ENCODE data around the gene MAP3K5.

The MAP3K5 gene

GRCh38 chr6:136683209-136683941 lies 108.9 kb downstream of the MAP3K5 start:
- H3K27ac ChIP-seq (ENCODE audit: low read length, poor library complexity, severe bottlenecking): no peak overlapping the region
- no peaks in the 10 kb centered on the region for H3K9me3 ChIP-seq (ENCODE audit: control insufficient read depth, low read length)
- no peak overlapping the region for H2BK15ac ChIP-seq (ENCODE audit: low read depth, poor library complexity, severe bottlenecking)
- H2BK5ac ChIP-seq (ENCODE audit: low read depth, low read length, poor library complexity, severe bottlenecking): no peak overlapping the region
- H2AK5ac ChIP-seq (ENCODE audit: low read length, severe bottlenecking): no peak overlapping the region
- 92% methylated on average over 3 of the region's 4 CpGs for WGBS
- H2BK120ac ChIP-seq (ENCODE audit: low read depth, low read length): no peak overlapping the region
- no peak overlapping the region for H3K4ac ChIP-seq (ENCODE audit: low read depth in 1 of 2, low read length in 2 of 2)
- no peaks in the 10 kb centered on the region for H3K27me3 ChIP-seq (ENCODE audit: control insufficient read depth in 1 of 2, insufficient read depth in 1 of 2, low read length in 2 of 2)
- peaks cover 2% of the 10 kb centered on the region for H3K4me1 ChIP-seq (ENCODE audit: control insufficient read depth, insufficient read depth, low read depth, low read length)
- no peaks in the 10 kb centered on the region for H3K36me3 ChIP-seq (ENCODE audit: control insufficient read depth in 1 of 2, insufficient read depth in 2 of 2, low read depth in 1 of 2, low read length in 2 of 2)
- no peak overlapping the region for H3K23ac ChIP-seq (ENCODE audit: low read length in 2 of 2)
- no peak overlapping the region for H3K18ac ChIP-seq (ENCODE audit: low read depth in 1 of 2, low read length in 2 of 2)
- no peak for DNase-seq
- H4K91ac ChIP-seq (ENCODE audit: low read length): no peak overlapping the region
- H3K79me1 ChIP-seq (replicated peaks; ENCODE audit: low read length, poor library complexity, severe bottlenecking): no peaks in the 10 kb centered on the region
- no peak overlapping the region for H2BK12ac ChIP-seq (ENCODE audit: low read length in 2 of 2)
- H4K8ac ChIP-seq (ENCODE audit: low read length): no peak overlapping the region
- H3K9ac ChIP-seq (ENCODE audit: low read length): no peak overlapping the region
- no peak overlapping the region for H3K4me3 ChIP-seq (ENCODE audit: insufficient read depth in 1 of 2, low read depth in 1 of 2, low read length in 2 of 2)
- no peak overlapping the region for H2AFZ ChIP-seq (ENCODE audit: low read depth, low read length)
- no peak overlapping the region for H3K4me2 ChIP-seq (ENCODE audit: low read length, poor library complexity, severe bottlenecking)
- H3K14ac ChIP-seq (ENCODE audit: low read length in 2 of 2): no peak overlapping the region

DNA sequence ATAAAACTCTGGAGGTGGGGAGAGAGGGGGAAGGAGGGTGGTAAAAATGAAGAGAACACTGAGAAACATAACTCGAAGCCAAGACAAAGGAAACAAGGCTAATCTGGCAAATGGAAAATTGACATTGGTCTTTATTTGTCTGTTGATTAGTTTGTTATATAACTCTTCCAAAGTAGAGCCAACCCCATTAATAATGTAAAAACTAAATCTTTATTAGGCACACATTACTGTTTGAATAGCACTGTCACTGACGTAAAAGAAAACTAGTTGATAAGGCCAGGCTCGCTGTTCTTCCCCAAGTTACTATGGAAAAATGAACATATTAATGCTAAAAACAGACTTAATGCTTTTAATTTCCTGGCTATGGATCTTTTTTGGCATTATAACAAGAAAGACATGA lies 110.0 kb downstream of the MAP3K5 start:
- Histone ChIP-seq H3K4me1 (ENCODE audit: control insufficient read depth, insufficient read depth, low read depth, low read length) (peaks cover 2% of the 10 kb centered on the region), H3K9ac (ENCODE audit: low read length) (no peak overlapping the region), H3K14ac (ENCODE audit: low read length in 2 of 2) (no peak overlapping the region), H4K8ac (ENCODE audit: low read length) (no peak overlapping the region), H2BK120ac (ENCODE audit: low read depth, low read length) (no peak overlapping the region), H3K4me2 (ENCODE audit: low read length, poor library complexity, severe bottlenecking) (no peak overlapping the region), H2BK12ac (ENCODE audit: low read length in 2 of 2) (no peak overlapping the region), H3K36me3 (ENCODE audit: control insufficient read depth in 1 of 2, insufficient read depth in 2 of 2, low read depth in 1 of 2, low read length in 2 of 2) (no peaks in the 10 kb centered on the region), H4K91ac (ENCODE audit: low read length) (no peak overlapping the region), H2AFZ (ENCODE audit: low read depth, low read length) (no peak overlapping the region), H3K9me3 (ENCODE audit: control insufficient read depth, low read length) (no peaks in the 10 kb centered on the region), H3K18ac (ENCODE audit: low read depth in 1 of 2, low read length in 2 of 2) (no peak overlapping the region), H3K27ac (ENCODE audit: low read length, poor library complexity, severe bottlenecking) (no peak overlapping the region), H2BK15ac (ENCODE audit: low read depth, poor library complexity, severe bottlenecking) (no peak overlapping the region), H3K4me3 (ENCODE audit: insufficient read depth in 1 of 2, low read depth in 1 of 2, low read length in 2 of 2) (no peak overlapping the region), H2AK5ac (ENCODE audit: low read length, severe bottlenecking) (no peak overlapping the region), H3K27me3 (ENCODE audit: control insufficient read depth in 1 of 2, insufficient read depth in 1 of 2, low read length in 2 of 2) (no peaks in the 10 kb centered on the region), H3K23ac (ENCODE audit: low read length in 2 of 2) (no peak overlapping the region), H2BK5ac (ENCODE audit: low read depth, low read length, poor library complexity, severe bottlenecking) (no peak overlapping the region), H3K4ac (ENCODE audit: low read depth in 1 of 2, low read length in 2 of 2) (no peak overlapping the region), H3K79me1 (replicated peaks; ENCODE audit: low read length, poor library complexity, severe bottlenecking) (no peaks in the 10 kb centered on the region)
- DNase-seq: no peak
- 100% methylated on average over 3 of the region's 3 CpGs for WGBS

DNA sequence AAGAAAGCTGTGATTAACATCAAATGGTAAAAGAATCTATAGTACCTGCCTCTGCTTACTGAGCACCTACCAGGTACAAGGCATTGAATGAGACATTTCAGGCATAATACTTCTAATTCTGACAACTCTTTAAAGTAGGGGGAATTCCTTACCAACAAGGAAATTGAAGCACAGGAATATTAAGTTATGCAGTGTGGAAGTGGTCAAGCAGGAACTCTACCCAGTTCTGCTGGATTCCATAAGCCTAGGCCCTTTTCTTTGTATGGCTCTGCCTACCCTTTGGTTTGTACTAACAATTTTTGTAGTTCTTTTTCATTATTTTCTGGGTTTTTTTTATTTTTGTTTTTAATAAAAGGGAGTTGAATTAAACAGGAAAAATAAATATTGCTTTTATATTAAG lies 114.5 kb downstream of the MAP3K5 start:
- Histone ChIP-seq H2BK15ac (ENCODE audit: low read depth, poor library complexity, severe bottlenecking) (no peak overlapping the region), H4K8ac (ENCODE audit: low read length) (no peak overlapping the region), H3K9ac (ENCODE audit: low read length) (no peak overlapping the region), H3K4ac (ENCODE audit: low read depth in 1 of 2, low read length in 2 of 2) (no peak overlapping the region), H3K27me3 (ENCODE audit: control insufficient read depth in 1 of 2, insufficient read depth in 1 of 2, low read length in 2 of 2) (no peaks in the 10 kb centered on the region), H3K4me2 (ENCODE audit: low read length, poor library complexity, severe bottlenecking) (no peak overlapping the region), H3K4me3 (ENCODE audit: insufficient read depth in 1 of 2, low read depth in 1 of 2, low read length in 2 of 2) (no peak overlapping the region), H2BK5ac (ENCODE audit: low read depth, low read length, poor library complexity, severe bottlenecking) (no peak overlapping the region), H3K9me3 (ENCODE audit: control insufficient read depth, low read length) (no peaks in the 10 kb centered on the region), H3K23ac (ENCODE audit: low read length in 2 of 2) (no peak overlapping the region), H3K27ac (ENCODE audit: low read length, poor library complexity, severe bottlenecking) (no peak overlapping the region), H2AK5ac (ENCODE audit: low read length, severe bottlenecking) (no peak overlapping the region), H2AFZ (ENCODE audit: low read depth, low read length) (no peak overlapping the region), H2BK120ac (ENCODE audit: low read depth, low read length) (no peak overlapping the region), H3K79me1 (replicated peaks; ENCODE audit: low read length, poor library complexity, severe bottlenecking) (no peaks in the 10 kb centered on the region), H4K91ac (ENCODE audit: low read length) (no peak overlapping the region), H2BK12ac (ENCODE audit: low read length in 2 of 2) (no peak overlapping the region), H3K14ac (ENCODE audit: low read length in 2 of 2) (no peak overlapping the region), H3K18ac (ENCODE audit: low read depth in 1 of 2, low read length in 2 of 2) (no peak overlapping the region), H3K36me3 (ENCODE audit: control insufficient read depth in 1 of 2, insufficient read depth in 2 of 2, low read depth in 1 of 2, low read length in 2 of 2) (no peaks in the 10 kb centered on the region), H3K4me1 (ENCODE audit: control insufficient read depth, insufficient read depth, low read depth, low read length) (no peaks in the 10 kb centered on the region)
- no peak for DNase-seq

DNA sequence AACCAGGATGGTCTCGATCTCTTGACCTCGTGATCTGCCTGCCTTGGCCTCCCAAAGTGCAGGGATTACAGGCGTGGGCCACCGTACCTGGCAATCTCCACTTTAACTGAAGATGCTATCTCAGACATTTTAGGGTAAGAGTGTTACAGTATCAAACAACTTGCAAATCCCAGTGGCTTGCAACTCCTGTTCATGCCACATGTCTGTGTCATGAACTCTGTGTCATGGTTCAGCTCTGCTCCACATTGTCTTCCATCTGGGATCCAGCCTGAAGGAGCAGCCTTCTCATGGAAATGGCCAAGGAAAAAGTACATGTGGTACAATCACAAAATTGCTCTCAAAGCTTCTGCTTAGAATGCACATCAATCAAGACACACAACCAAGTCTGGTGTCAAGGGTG lies 114.9 kb downstream of the MAP3K5 start:
- no peak overlapping the region for H2BK120ac ChIP-seq (ENCODE audit: low read depth, low read length)
- 95% methylated on average over 4 of the region's 4 CpGs for WGBS

More for the DNA sequence above, 114.9 kb downstream of the MAP3K5 start:
- Histone ChIP-seq H2BK5ac (ENCODE audit: low read depth, low read length, poor library complexity, severe bottlenecking) (no peak overlapping the region), H3K4me2 (ENCODE audit: low read length, poor library complexity, severe bottlenecking) (no peak overlapping the region), H2BK15ac (ENCODE audit: low read depth, poor library complexity, severe bottlenecking) (no peak overlapping the region), H2AK5ac (ENCODE audit: low read length, severe bottlenecking) (no peak overlapping the region), H3K18ac (ENCODE audit: low read depth in 1 of 2, low read length in 2 of 2) (no peak overlapping the region), H3K4me3 (ENCODE audit: insufficient read depth in 1 of 2, low read depth in 1 of 2, low read length in 2 of 2) (no peak overlapping the region), H4K91ac (ENCODE audit: low read length) (no peak overlapping the region), H3K9me3 (ENCODE audit: control insufficient read depth, low read length) (no peaks in the 10 kb centered on the region), H3K27ac (ENCODE audit: low read length, poor library complexity, severe bottlenecking) (no peak overlapping the region), H3K36me3 (ENCODE audit: control insufficient read depth in 1 of 2, insufficient read depth in 2 of 2, low read depth in 1 of 2, low read length in 2 of 2) (no peaks in the 10 kb centered on the region), H3K4ac (ENCODE audit: low read depth in 1 of 2, low read length in 2 of 2) (no peak overlapping the region), H3K27me3 (ENCODE audit: control insufficient read depth in 1 of 2, insufficient read depth in 1 of 2, low read length in 2 of 2) (no peaks in the 10 kb centered on the region), H3K14ac (ENCODE audit: low read length in 2 of 2) (no peak overlapping the region), H4K8ac (ENCODE audit: low read length) (no peak overlapping the region), H2AFZ (ENCODE audit: low read depth, low read length) (no peak overlapping the region), H3K4me1 (ENCODE audit: control insufficient read depth, insufficient read depth, low read depth, low read length) (no peaks in the 10 kb centered on the region), H3K9ac (ENCODE audit: low read length) (no peak overlapping the region), H3K23ac (ENCODE audit: low read length in 2 of 2) (no peak overlapping the region), H3K79me1 (replicated peaks; ENCODE audit: low read length, poor library complexity, severe bottlenecking) (peaks cover under 1% of the 10 kb centered on the region), H2BK12ac (ENCODE audit: low read length in 2 of 2) (no peak overlapping the region)
- no peak for DNase-seq
